Endothelial cell of umbilical vein (primary cell): ENCODE measurements around the gene HSPG2.
A peak's percentile ranks its signal among the peaks of the same experiment; 100 is the strongest.

ENCODE experiments used
- EZH2 ChIP-seq: IDR thresholded peaks from 2 replicates; pipeline ENCODE4 v1.6.1; 2012; ENCODE audit warnings: borderline replicate concordance, low read depth, mild to moderate bottlenecking, moderate library complexity, low read length, inconsistent platforms; ENCODE audit not compliant: severe bottlenecking
- FOS ChIP-seq: IDR thresholded peaks from 2 replicates; pipeline ENCODE4 v1.6.1; 2011; ENCODE audit warnings: mild to moderate bottlenecking, low read length, moderate library complexity, borderline replicate concordance; ENCODE audit not compliant: insufficient read depth
- GATA2 ChIP-seq: IDR thresholded peaks from 2 replicates; pipeline ENCODE4 v1.7.0; 2011; ENCODE audit warnings: low read depth, mild to moderate bottlenecking, moderate library complexity, mixed read lengths, low read length; ENCODE audit not compliant: insufficient read length, insufficient read depth
- MYC ChIP-seq: IDR thresholded peaks from one replicate; pipeline ENCODE4 v1.6.1; 2011; ENCODE audit warnings: mild to moderate bottlenecking, low read depth, low read length
- POLR2A ChIP-seq: IDR thresholded peaks from 2 replicates; pipeline ENCODE4 v1.6.1; 2012; ENCODE audit warnings: low read depth, mild to moderate bottlenecking, control low read depth, low read length
- POLR2AphosphoS5 ChIP-seq: IDR thresholded peaks from 2 replicates; pipeline ENCODE4 v1.6.1; 2012; ENCODE audit warnings: low read depth, mild to moderate bottlenecking, control low read depth, low read length, moderate library complexity; ENCODE audit not compliant: insufficient read depth
- TF ChIP-seq, protein P1 (sequence below): IDR thresholded peaks from 2 replicates; pipeline ENCODE4 v1.6.1; 2011; ENCODE audit not compliant: insufficient read depth, insufficient read length
- TF ChIP-seq, protein P2 (sequence below), 2 donors: IDR thresholded peaks; 1 replicate in 1 of 2; 2 replicates in 1 of 2; pipeline ENCODE4 v1.5.1; 2011; ENCODE audit warnings: low read length in 2 of 2, mild to moderate bottlenecking in 2 of 2, moderate library complexity in 2 of 2, control low read depth in 1 of 2, inconsistent platforms in 1 of 2, low read depth in 1 of 2; ENCODE audit not compliant: insufficient read depth in 1 of 2; ENCODE audit errors: extremely low read depth in 1 of 2

DNA sequence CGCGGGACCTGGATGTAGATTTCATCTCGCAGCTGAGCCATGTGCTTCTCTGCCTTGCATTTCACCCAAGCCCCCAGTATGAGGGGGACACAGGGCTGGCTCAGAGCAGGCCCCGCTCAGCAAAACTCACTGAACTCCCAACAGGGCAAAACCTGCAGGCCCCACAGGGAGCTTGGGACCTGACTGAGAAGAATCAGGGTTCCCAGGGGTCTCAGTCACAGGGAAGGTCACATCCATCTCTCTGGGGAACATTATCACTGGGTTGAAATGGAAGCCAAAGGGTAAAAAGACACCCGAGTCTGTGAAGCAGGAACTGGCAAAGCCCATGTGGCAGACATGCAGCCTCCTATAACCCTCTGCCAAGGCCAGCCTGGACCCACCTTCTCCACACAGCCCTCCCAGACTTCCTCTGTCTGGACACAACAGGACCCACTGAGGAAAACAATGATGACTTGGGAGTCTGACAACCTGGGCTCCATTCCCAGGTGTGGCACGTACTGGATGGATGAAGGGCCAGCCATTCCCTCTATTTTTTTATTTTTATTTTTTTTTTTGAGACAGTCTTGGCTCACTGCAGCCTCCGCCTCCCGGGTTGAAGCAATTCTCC lies 11.7 kb downstream of the HSPG2 start:
- TF ChIP-seq, protein P1, sequence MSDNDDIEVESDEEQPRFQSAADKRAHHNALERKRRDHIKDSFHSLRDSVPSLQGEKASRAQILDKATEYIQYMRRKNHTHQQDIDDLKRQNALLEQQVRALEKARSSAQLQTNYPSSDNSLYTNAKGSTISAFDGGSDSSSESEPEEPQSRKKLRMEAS, result no peak
- TF ChIP-seq MYC, result no peak
- no peak for TF ChIP-seq EZH2
- TF ChIP-seq, protein P2, sequence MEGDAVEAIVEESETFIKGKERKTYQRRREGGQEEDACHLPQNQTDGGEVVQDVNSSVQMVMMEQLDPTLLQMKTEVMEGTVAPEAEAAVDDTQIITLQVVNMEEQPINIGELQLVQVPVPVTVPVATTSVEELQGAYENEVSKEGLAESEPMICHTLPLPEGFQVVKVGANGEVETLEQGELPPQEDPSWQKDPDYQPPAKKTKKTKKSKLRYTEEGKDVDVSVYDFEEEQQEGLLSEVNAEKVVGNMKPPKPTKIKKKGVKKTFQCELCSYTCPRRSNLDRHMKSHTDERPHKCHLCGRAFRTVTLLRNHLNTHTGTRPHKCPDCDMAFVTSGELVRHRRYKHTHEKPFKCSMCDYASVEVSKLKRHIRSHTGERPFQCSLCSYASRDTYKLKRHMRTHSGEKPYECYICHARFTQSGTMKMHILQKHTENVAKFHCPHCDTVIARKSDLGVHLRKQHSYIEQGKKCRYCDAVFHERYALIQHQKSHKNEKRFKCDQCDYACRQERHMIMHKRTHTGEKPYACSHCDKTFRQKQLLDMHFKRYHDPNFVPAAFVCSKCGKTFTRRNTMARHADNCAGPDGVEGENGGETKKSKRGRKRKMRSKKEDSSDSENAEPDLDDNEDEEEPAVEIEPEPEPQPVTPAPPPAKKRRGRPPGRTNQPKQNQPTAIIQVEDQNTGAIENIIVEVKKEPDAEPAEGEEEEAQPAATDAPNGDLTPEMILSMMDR (IDR thresholded peaks at IDR 0.05; ENCODE audit: extremely low read depth in 1 of 2, insufficient read depth in 1 of 2, low read depth in 1 of 2, low read length in 2 of 2), result no peak
- TF ChIP-seq POLR2A, result peak; percentile 28
- TF ChIP-seq POLR2AphosphoS5, result no peak
- TF ChIP-seq GATA2, result no peak
- TF ChIP-seq FOS, result no peak
